B cell (primary cell): Measurements from ENCODE around the gene ERBIN.

Experiments used
- EZH2 ChIP-seq: IDR thresholded peaks from 2 replicates; pipeline ENCODE4 v1.6.1; 2012; ENCODE audit warnings: borderline replicate concordance, low read depth, mild to moderate bottlenecking, moderate library complexity, low read length; ENCODE audit not compliant: insufficient read depth, poor library complexity, severe bottlenecking
- TF ChIP-seq, protein P1 (sequence below): fragments of 200-600 bp; IDR thresholded peaks from one replicate; pipeline ENCODE4 v1.8.0; 2022; ENCODE audit warnings: antibody characterized with exemption, mild to moderate bottlenecking

DNA sequence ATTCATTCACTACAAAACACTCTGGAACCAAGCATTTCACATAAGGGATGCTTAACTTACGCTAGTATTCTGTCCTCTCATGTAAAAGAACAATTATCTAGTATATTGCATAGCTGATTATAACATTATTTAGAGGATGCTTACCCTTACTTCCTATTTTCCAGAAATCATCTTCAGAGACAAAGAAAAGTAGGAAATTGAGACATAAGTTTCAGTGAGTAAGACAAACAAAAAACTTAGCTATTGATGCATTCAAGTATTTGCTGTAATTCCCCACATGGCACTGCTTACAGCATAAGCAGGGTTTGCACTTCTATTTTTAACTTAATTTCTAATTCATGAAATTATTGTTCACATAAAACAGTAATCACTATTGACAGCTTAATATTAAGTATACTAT lies 112.9 kb downstream of the ERBIN start:
- TF ChIP-seq, protein P1, sequence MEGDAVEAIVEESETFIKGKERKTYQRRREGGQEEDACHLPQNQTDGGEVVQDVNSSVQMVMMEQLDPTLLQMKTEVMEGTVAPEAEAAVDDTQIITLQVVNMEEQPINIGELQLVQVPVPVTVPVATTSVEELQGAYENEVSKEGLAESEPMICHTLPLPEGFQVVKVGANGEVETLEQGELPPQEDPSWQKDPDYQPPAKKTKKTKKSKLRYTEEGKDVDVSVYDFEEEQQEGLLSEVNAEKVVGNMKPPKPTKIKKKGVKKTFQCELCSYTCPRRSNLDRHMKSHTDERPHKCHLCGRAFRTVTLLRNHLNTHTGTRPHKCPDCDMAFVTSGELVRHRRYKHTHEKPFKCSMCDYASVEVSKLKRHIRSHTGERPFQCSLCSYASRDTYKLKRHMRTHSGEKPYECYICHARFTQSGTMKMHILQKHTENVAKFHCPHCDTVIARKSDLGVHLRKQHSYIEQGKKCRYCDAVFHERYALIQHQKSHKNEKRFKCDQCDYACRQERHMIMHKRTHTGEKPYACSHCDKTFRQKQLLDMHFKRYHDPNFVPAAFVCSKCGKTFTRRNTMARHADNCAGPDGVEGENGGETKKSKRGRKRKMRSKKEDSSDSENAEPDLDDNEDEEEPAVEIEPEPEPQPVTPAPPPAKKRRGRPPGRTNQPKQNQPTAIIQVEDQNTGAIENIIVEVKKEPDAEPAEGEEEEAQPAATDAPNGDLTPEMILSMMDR, result no peak
- no peak for TF ChIP-seq EZH2
